Neural cell (in vitro differentiated cells): ENCODE measurements around the gene APOB. TPM values are rescaled to one million over a fixed set of nuclear protein-coding genes. Genes with fewer than 3 reads are reported as not detected.

Experiments used
- H2AFZ ChIP-seq: fragments of 200-600, 300-800 bp; sonication (generic), shearing (Covaris generic); 2 replicates; pipeline ENCODE4 v1.6.0; 2014; ENCODE audit warnings: low read depth, mild to moderate bottlenecking, antibody characterized with exemption, low read length, moderate library complexity
- H3F3A ChIP-seq: fragments of 200-600 bp; shearing (Covaris generic); 2 replicates; pipeline ENCODE4 v1.6.1; 2016; ENCODE audit warnings: mild to moderate bottlenecking, moderate library complexity, mixed read lengths, antibody characterized with exemption, low read length; ENCODE audit not compliant: insufficient read depth, poor library complexity, severe bottlenecking
- H3K27ac ChIP-seq: fragments of 200-600, 300-800 bp; sonication (generic), shearing (Covaris generic); 2 replicates; pipeline ENCODE4 v1.5.1; 2014; ENCODE audit warnings: mild to moderate bottlenecking, low read length, moderate library complexity
- H3K27me3 ChIP-seq: fragments of 300-800, 200-600 bp; sonication (generic), shearing (Covaris generic); 2 replicates; pipeline ENCODE4 v1.6.0; 2014; ENCODE audit warnings: mild to moderate bottlenecking, low read depth, low read length, moderate library complexity; ENCODE audit not compliant: insufficient read depth
- H3K36me3 ChIP-seq: fragments of 300-800, 200-600 bp; sonication (generic), shearing (Covaris generic); 2 replicates; pipeline ENCODE4 v1.5.1; 2014; ENCODE audit warnings: mild to moderate bottlenecking, antibody characterized with exemption, low read length, moderate library complexity; ENCODE audit not compliant: insufficient read depth
- H3K4me2 ChIP-seq: fragments of 300-800, 200-600 bp; sonication (generic), shearing (Covaris generic); 2 replicates; pipeline ENCODE4 v1.6.0; 2014; ENCODE audit warnings: mild to moderate bottlenecking, low read length
- H3K4me3 ChIP-seq: fragments of 300-800, 200-600 bp; sonication (generic), shearing (Covaris generic); 2 replicates; pipeline ENCODE4 v1.5.1; 2014; ENCODE audit warnings: mild to moderate bottlenecking, low read length, moderate library complexity
- H3K79me2 ChIP-seq: fragments of 200-600 bp; shearing (Covaris generic); replicated peaks from 2 replicates; pipeline ENCODE4 v1.6.0; 2014; ENCODE audit warnings: mild to moderate bottlenecking, low read length, moderate library complexity; ENCODE audit not compliant: insufficient read depth
- H3K9ac ChIP-seq: fragments of 300-800, 200-600 bp; sonication (generic), shearing (Covaris generic); 2 replicates; pipeline ENCODE4 v1.6.1; 2016; ENCODE audit warnings: mild to moderate bottlenecking, low read length, mixed read lengths
- H3K9me2 ChIP-seq: fragments of 200-600 bp; shearing (Covaris generic); 2 replicates; pipeline ENCODE4 v1.6.1; 2016; ENCODE audit warnings: mild to moderate bottlenecking, low read length, mixed read lengths; ENCODE audit not compliant: insufficient read depth
- H3K9me3 ChIP-seq: fragments of 200-600, 300-800 bp; sonication (generic), shearing (Covaris generic); 2 replicates; pipeline ENCODE4 v1.6.1; 2016; ENCODE audit warnings: mild to moderate bottlenecking, mixed run types, low read length, moderate library complexity, mixed read lengths
- H4K20me1 ChIP-seq: fragments of 200-600 bp; shearing (Covaris generic); 2 replicates; pipeline ENCODE4 v1.6.1; 2016; ENCODE audit warnings: mild to moderate bottlenecking, mixed run types; ENCODE audit not compliant: insufficient read depth
- EP300 ChIP-seq: fragments of 450-650 bp; conservative IDR thresholded peaks from 2 replicates; pipeline ENCODE4 v1.6.1; 2014; ENCODE audit warnings: antibody characterized with exemption, mild to moderate bottlenecking, moderate library complexity; ENCODE audit not compliant: poor library complexity, severe bottlenecking
- EZH2 ChIP-seq: fragments of 200-600, 300-800 bp; shearing (Covaris generic), sonication (generic); IDR thresholded peaks from 2 replicates; pipeline ENCODE4 v1.6.1; 2014; ENCODE audit warnings: antibody characterized with exemption, low read length, borderline replicate concordance, mild to moderate bottlenecking; ENCODE audit not compliant: insufficient read depth, poor library complexity, severe bottlenecking
- MXI1 ChIP-seq: fragments of 450-650 bp; conservative IDR thresholded peaks from 2 replicates; pipeline ENCODE4 v1.6.1; 2014; ENCODE audit warnings: antibody characterized with exemption, mild to moderate bottlenecking; ENCODE audit not compliant: poor library complexity, severe bottlenecking
- POLR2AphosphoS5 ChIP-seq: IDR thresholded peaks from 2 replicates; pipeline ENCODE4 v1.6.1; 2012
- RAD21 ChIP-seq: fragments of 450-650 bp; conservative IDR thresholded peaks from 2 replicates; pipeline ENCODE4 v1.6.1; 2014; ENCODE audit warnings: antibody characterized with exemption, mild to moderate bottlenecking, moderate library complexity
- REST ChIP-seq: IDR thresholded peaks from 2 replicates; pipeline ENCODE4 v1.6.1; 2012; ENCODE audit warnings: borderline replicate concordance
- SMC3 ChIP-seq: fragments of 450-650 bp; conservative IDR thresholded peaks from 2 replicates; pipeline ENCODE4 v1.6.1; 2014; ENCODE audit warnings: antibody characterized with exemption, mild to moderate bottlenecking, moderate library complexity; ENCODE audit not compliant: poor library complexity
- TAF1 ChIP-seq: IDR thresholded peaks from 2 replicates; pipeline ENCODE4 v1.6.1; 2012; ENCODE audit warnings: low read depth
- polyA plus RNA-seq: library from polyadenylated mRNA; depleted of rRNA; stranded (reverse); fragments of >200 nt; gene quantifications from 2 replicates; pipeline ENCODE4 v1.2.3, GENCODE V29; 2014
- TF ChIP-seq, protein P1 (sequence below): fragments of 450-650 bp; IDR thresholded peaks from 2 replicates; pipeline ENCODE4 v1.5.1; 2014; ENCODE audit warnings: antibody characterized with exemption, mild to moderate bottlenecking, moderate library complexity; ENCODE audit not compliant: poor library complexity, severe bottlenecking

APOB gene
- polyA plus RNA-seq, 1 donor from 2014 or later, result not detected

- no peaks in the 10 kb centered on the region for H4K20me1 ChIP-seq
- TF ChIP-seq EP300 (no peak), REST (no peak), SMC3 (no peak), TAF1 (no peak), POLR2AphosphoS5 (no peak), EZH2 (no peak), MXI1 (no peak), RAD21 (no peak)
- TF ChIP-seq, protein P1, sequence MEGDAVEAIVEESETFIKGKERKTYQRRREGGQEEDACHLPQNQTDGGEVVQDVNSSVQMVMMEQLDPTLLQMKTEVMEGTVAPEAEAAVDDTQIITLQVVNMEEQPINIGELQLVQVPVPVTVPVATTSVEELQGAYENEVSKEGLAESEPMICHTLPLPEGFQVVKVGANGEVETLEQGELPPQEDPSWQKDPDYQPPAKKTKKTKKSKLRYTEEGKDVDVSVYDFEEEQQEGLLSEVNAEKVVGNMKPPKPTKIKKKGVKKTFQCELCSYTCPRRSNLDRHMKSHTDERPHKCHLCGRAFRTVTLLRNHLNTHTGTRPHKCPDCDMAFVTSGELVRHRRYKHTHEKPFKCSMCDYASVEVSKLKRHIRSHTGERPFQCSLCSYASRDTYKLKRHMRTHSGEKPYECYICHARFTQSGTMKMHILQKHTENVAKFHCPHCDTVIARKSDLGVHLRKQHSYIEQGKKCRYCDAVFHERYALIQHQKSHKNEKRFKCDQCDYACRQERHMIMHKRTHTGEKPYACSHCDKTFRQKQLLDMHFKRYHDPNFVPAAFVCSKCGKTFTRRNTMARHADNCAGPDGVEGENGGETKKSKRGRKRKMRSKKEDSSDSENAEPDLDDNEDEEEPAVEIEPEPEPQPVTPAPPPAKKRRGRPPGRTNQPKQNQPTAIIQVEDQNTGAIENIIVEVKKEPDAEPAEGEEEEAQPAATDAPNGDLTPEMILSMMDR, result no peak
- no peaks in the 10 kb centered on the region for H3K36me3 ChIP-seq
- no peaks in the 10 kb centered on the region for H3K79me2 ChIP-seq
- H3K9me3 ChIP-seq, result no peaks in the 10 kb centered on the region
- no peaks in the 10 kb centered on the region for H3F3A ChIP-seq
- H3K27ac ChIP-seq, result no peak overlapping the region
- H3K27me3 ChIP-seq, result peaks cover 36% of the 10 kb centered on the region
- no peaks in the 10 kb centered on the region for H3K9me2 ChIP-seq
- H3K4me3 ChIP-seq, result no peak overlapping the region
- H2AFZ ChIP-seq, result no peak overlapping the region
- no peak overlapping the region for H3K4me2 ChIP-seq
- no peak overlapping the region for H3K9ac ChIP-seq
Measured at GRCh38 chr2:20984408-20984807, 59.5 kb downstream of the APOB start.

DNA sequence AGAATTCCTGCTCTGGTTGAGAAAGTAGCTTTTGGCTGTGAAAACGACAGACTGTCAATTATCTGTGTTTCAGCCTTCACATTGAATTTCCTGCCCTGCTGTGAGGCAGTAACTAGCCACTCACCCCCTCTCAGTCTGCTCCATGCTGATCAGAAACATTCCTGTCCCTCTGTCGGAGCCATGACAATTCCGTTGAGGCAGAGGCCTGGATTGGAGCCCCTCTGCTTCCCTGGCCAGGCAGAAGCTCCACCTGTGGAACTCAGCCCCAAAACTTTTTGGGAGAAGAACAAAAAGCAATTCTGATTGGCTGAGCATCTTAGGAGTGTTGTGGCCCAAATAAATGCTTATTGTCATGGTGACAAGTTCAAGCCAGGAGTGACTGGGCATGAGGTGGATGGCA, 60.0 kb downstream of the APOB start:
- H3K4me3 ChIP-seq, result no peak overlapping the region
- no peak overlapping the region for H3K9ac ChIP-seq
- no peak overlapping the region for H2AFZ ChIP-seq
- no peaks in the 10 kb centered on the region for H3F3A ChIP-seq
- H3K9me3 ChIP-seq, result no peaks in the 10 kb centered on the region
- H3K27ac ChIP-seq, result no peak overlapping the region
- H4K20me1 ChIP-seq, result no peaks in the 10 kb centered on the region
- no peaks in the 10 kb centered on the region for H3K79me2 ChIP-seq
- no peaks in the 10 kb centered on the region for H3K36me3 ChIP-seq
- H3K9me2 ChIP-seq, result no peaks in the 10 kb centered on the region
- peaks cover 31% of the 10 kb centered on the region for H3K27me3 ChIP-seq
- TF ChIP-seq, protein P1, result no peak
- TF ChIP-seq POLR2AphosphoS5 (no peak), EZH2 (no peak)
- no peak overlapping the region for H3K4me2 ChIP-seq
